ENCODE measurements around the gene ASPHD1.

ASPHD1 gene

GRCh38 chr16:29894352-29894751, 5.9 kb upstream of the ASPHD1 start:
- DNase-seq (ENCODE audit: low read depth), result no peak
- no peak for TF ChIP-seq CTCF (conservative IDR thresholded peaks at IDR 0.05; ENCODE audit: low read depth, low read length)
- H3K4me3 ChIP-seq (ENCODE audit: low read length), result no peak overlapping the region

GRCh38 chr16:29896841-29897240, 3.4 kb upstream of the ASPHD1 start:
- no peak for TF ChIP-seq CTCF (conservative IDR thresholded peaks at IDR 0.05; ENCODE audit: low read depth, low read length)
- no peak for DNase-seq (ENCODE audit: low read depth)
- H3K4me3 ChIP-seq (ENCODE audit: low read length), result no peak overlapping the region

GRCh38 chr16:29897333-29897732, 3.0 kb upstream of the ASPHD1 start:
- no peak for DNase-seq (ENCODE audit: low read depth)
- TF ChIP-seq CTCF (conservative IDR thresholded peaks at IDR 0.05; ENCODE audit: low read depth, low read length), result no peak
- H3K4me3 ChIP-seq (ENCODE audit: low read length), result no peak overlapping the region

- no peak for DNase-seq (ENCODE audit: low read depth)
- no peak for TF ChIP-seq CTCF (conservative IDR thresholded peaks at IDR 0.05; ENCODE audit: low read depth, low read length)
- H3K4me3 ChIP-seq (ENCODE audit: low read length), result peak overlapping the region; percentile 73
Observed at GRCh38 chr16:29898135-29898803, 2.0 kb upstream of the ASPHD1 start.

GRCh38 chr16:29898804-29899515, 1.3 kb upstream of the ASPHD1 start:
- H3K4me3 ChIP-seq (ENCODE audit: low read length), result peak overlapping the region; percentile 73
- TF ChIP-seq CTCF (conservative IDR thresholded peaks at IDR 0.05; ENCODE audit: low read depth, low read length), result no peak
- DNase-seq (ENCODE audit: low read depth), result no peak

- TF ChIP-seq CTCF (conservative IDR thresholded peaks at IDR 0.05; ENCODE audit: low read depth, low read length), result peak; percentile 48
- DNase-seq (ENCODE audit: low read depth), result peak; percentile 90
- peak within 1 kb of the TSS; percentile 81 for H3K4me3 ChIP-seq (ENCODE audit: low read length)
Observed at GRCh38 chr16:29899516-29900101, 679 bp upstream of the ASPHD1 start, which contains the start of gene SEZ6L2. Gene SEZ6L2 (minus strand): TSS chr16:29899550. CDS start chr16:29899019, 531 bp downstream.
